K562 (cell line): Measurements from ENCODE around the gene RUNDC3A. TPM values are rescaled to one million over a fixed set of nuclear protein-coding genes. Genes with fewer than 3 reads are reported as not detected.
A peak's percentile ranks its signal among the peaks of the same experiment; 100 is the strongest.

Experiments used
- ATAC-seq: fragments of 200-7000 bp; cut with Tn5 transposase; 3 replicates; pipeline ENCODE4 v1.9.1; 2020; ENCODE audit warnings: moderate library complexity
- BruUV-seq: library from RNA; stranded (reverse); fragments of 400-500 nt; replicated peaks from 2 replicates; lab custom pipeline; 2021; lab: Mats Ljungman, UMichigan
- CTCF ChIA-PET: fragments of 300-600 bp; formaldehyde crosslinking; extraction: SDS; loops from one replicate; lab custom pipeline; 2021; ENCODE audit warnings: low intra/inter-chr PET ratio; lab: Yijun Ruan, JAX
- POLR2A ChIA-PET: fragments of 300-600, 350-650 bp; sonication (Branson Sonifier 250); formaldehyde crosslinking; extraction: SDS; loops from one replicate; lab custom pipeline; 2021; ENCODE audit warnings: antibody characterized with exemption, inconsistent platforms; lab: Yijun Ruan, JAX
- DNase-seq, 4 experiments: peaks; one replicate each; pipeline versions ENCODE4 v3.0.0 to v3.0.0-alpha.2; 2011 to 2018; ENCODE audit warnings: low spot score in 3 of 4, mixed read lengths in 3 of 4; ENCODE audit errors: extremely low read depth in 1 of 4
- FAIRE-seq: peaks from 2 replicates; lab custom pipeline; 2011; peaks lifted over from hg19 to GRCh38; lab: Jason Lieb, UNC
- H2AFZ ChIP-seq: 2 replicates; pipeline ENCODE4 v1.6.0; 2011; ENCODE audit warnings: low read depth, low read length, control low read depth, inconsistent platforms
- H3K27ac ChIP-seq: fragments of 200-600 bp; 3 replicates; pipeline ENCODE4 v1.8.0; 2011; ENCODE audit warnings: low read depth, mild to moderate bottlenecking, control low read depth, inconsistent platforms, low read length, moderate library complexity, mixed read lengths; ENCODE audit errors: extremely low read depth
- H3K27me3 ChIP-seq, 2 experiments: fragments of 300-600 bp in 1 of 2; 2 replicates in 1 of 2; 3 replicates in 1 of 2; pipeline versions ENCODE4 v1.6.0 to v1.8.0; 2011; ENCODE audit warnings: inconsistent platforms in 2 of 2, low read length in 2 of 2, mild to moderate bottlenecking in 1 of 2, mixed read lengths in 1 of 2, moderate library complexity in 1 of 2; ENCODE audit not compliant: control insufficient read depth in 2 of 2, insufficient read depth in 2 of 2
- H3K36me3 ChIP-seq: fragments of 300-600 bp; 3 replicates; pipeline ENCODE4 v1.8.0; 2011; ENCODE audit warnings: mild to moderate bottlenecking, low read length, inconsistent platforms; ENCODE audit not compliant: control insufficient read depth, insufficient read depth
- H3K4me1 ChIP-seq, 2 experiments: fragments of 200-600 bp in 1 of 2; replicated peaks in 1 of 2; 2 replicates in 1 of 2; 3 replicates in 1 of 2; pipeline versions ENCODE4 v1.5.1 to v1.8.0; 2011; ENCODE audit warnings: inconsistent platforms in 2 of 2, low read length in 2 of 2, mild to moderate bottlenecking in 1 of 2, mixed read lengths in 1 of 2, moderate library complexity in 1 of 2; ENCODE audit not compliant: control insufficient read depth in 2 of 2, insufficient read depth in 2 of 2
- H3K4me2 ChIP-seq: 2 replicates; pipeline ENCODE4 v1.6.1; 2011; ENCODE audit warnings: low read length, control low read depth, inconsistent platforms, mixed read lengths; ENCODE audit not compliant: insufficient read depth
- H3K4me3 ChIP-seq: fragments of 200-600 bp; sonication (generic), shearing (Covaris generic); 2 replicates; pipeline ENCODE4 v1.5.1; 2016; ENCODE audit warnings: control low read depth, inconsistent platforms
- H3K79me2 ChIP-seq: fragments of 200-600 bp; 3 replicates; pipeline ENCODE4 v1.8.0; 2011; ENCODE audit warnings: low read length, inconsistent platforms; ENCODE audit not compliant: control insufficient read depth, insufficient read depth
- H3K9ac ChIP-seq, 2 experiments: 2 replicates each; pipeline versions ENCODE4 v1.6.0 to v1.6.1; 2011; ENCODE audit warnings: low read depth in 2 of 2, low read length in 2 of 2, control low read depth in 1 of 2, inconsistent platforms in 1 of 2, mild to moderate bottlenecking in 1 of 2, mixed read lengths in 1 of 2; ENCODE audit not compliant: insufficient read depth in 1 of 2
- H3K9me1 ChIP-seq: one replicate; pipeline ENCODE4 v1.6.0; 2011; ENCODE audit warnings: inconsistent platforms, mild to moderate bottlenecking, low read length, moderate library complexity; ENCODE audit not compliant: control insufficient read depth, insufficient read depth
- H3K9me3 ChIP-seq: replicated peaks from 2 replicates; pipeline ENCODE4 v1.5.1; 2011; ENCODE audit warnings: low read depth, low read length, inconsistent platforms; ENCODE audit not compliant: control insufficient read depth, insufficient read depth
- H4K20me1 ChIP-seq: replicated peaks from 2 replicates; pipeline ENCODE4 v1.6.1; 2011; ENCODE audit warnings: low read length, inconsistent platforms, mixed read lengths; ENCODE audit not compliant: control insufficient read depth, insufficient read depth
- ELK3 ChIP-seq: fragments of 450-650 bp; formaldehyde crosslinking; IDR thresholded peaks from 2 replicates; pipeline ENCODE4 v1.4.0; 2020; ENCODE audit warnings: mild to moderate bottlenecking
- FOXA1 ChIP-seq: fragments of 450-650 bp; IDR thresholded peaks from 2 replicates; pipeline ENCODE4 v1.6.1; 2016; ENCODE audit warnings: mild to moderate bottlenecking, borderline replicate concordance
- RAD51 ChIP-seq: fragments of 450-650 bp; IDR thresholded peaks from 2 replicates; pipeline ENCODE4 v1.7.1; 2016; ENCODE audit warnings: low read depth, mild to moderate bottlenecking, borderline replicate concordance
- RB1 ChIP-seq: fragments of 450-650 bp; IDR thresholded peaks from 2 replicates; pipeline ENCODE4 v1.6.1; 2017; ENCODE audit warnings: low read depth, mild to moderate bottlenecking
- SMARCA5 ChIP-seq: fragments of 450-650 bp; IDR thresholded peaks from 2 replicates; pipeline ENCODE4 v1.6.1; 2016
- WGBS: fragments of 100-300 bp; shearing (Covaris generic); methylation state at CpG from one replicate; pipeline ENCODE4 v1.1.6; 2016; ENCODE audit warnings: low coverage, mixed read lengths; ENCODE audit not compliant: insufficient coverage; ENCODE audit errors: missing lambda C conversion rate; 5-methylcytosine and 5-hydroxymethylcytosine counted together
- in situ Hi-C: fragments of 300-500 bp; cut with MboI; formaldehyde crosslinking; loops from 4 replicates; pipeline ENCODE4 v1.15.0; 2018; ENCODE audit warnings: inconsistent platforms, mixed read lengths
- intact Hi-C: fragments of 100-400 bp; cut with micrococcal nuclease; formaldehyde crosslinking; loops from 2 replicates; pipeline ENCODE4 v1.14.2; 2022
- polyA plus RNA-seq, 8 experiments: library from polyadenylated mRNA; depleted of rRNA in 4 of 8; stranded (reverse) in 5 of 8; unstranded in 3 of 8; fragments of >200 nt; fragmentation: Nextera tagmentation in 2 of 8; fragmentation: Illumina TruSeq in 1 of 8; extraction: Ambion mirVana in 2 of 8; extraction: Trizol in 1 of 8; gene quantifications; 2 replicates each; pipeline versions ENCODE4 v1.2.1 to v1.2.3, GENCODE V29; 2011 to 2014; ENCODE audit warnings: inconsistent platforms in 1 of 8, missing spikeins in 1 of 8
- total RNA-seq, 7 experiments: library from RNA; depleted of rRNA in 6 of 7; stranded (reverse); fragments of >200 nt in 6 of 7; fragmentation: Illumina TruSeq in 2 of 7; extraction: Trizol in 2 of 7; gene quantifications; 2 replicates each; pipeline versions ENCODE4 v1.2.1 to v1.2.3, GENCODE V29; 2011 to 2021; ENCODE audit warnings: low replicate concordance in 1 of 7
- TF ChIP-seq, protein P1 (sequence below): fragments of 150-350 bp; conservative IDR thresholded peaks from 2 replicates; pipeline ENCODE4 v1.6.1; 2014; ENCODE audit warnings: low read length

RUNDC3A gene
- total and polyA plus RNA-seq, 9 of the 15 experiments (the other 6 are each of a cell fraction or from before 2014, with no cell fraction given) = not detected

DNA sequence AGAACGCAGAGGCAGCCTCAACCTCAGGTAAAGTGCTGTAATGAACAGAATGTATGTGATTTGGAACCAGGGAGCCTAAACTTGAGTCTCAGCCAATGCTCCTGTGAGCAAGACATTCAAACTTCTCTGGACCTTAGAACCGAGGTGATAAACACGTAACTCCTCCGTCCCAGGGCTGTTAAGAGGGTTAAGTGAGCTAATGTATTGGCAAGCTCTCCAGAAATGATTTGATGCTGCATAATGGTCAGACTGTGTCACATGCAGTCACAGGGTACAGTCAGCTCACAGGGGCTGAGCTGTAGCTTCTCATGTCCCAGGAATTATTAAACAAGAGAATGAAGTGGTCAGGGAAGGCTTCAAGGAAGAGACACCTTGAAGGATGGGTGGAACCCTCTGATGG is 30.4 kb upstream of the RUNDC3A start (continued):
- TF ChIP-seq, protein P1, sequence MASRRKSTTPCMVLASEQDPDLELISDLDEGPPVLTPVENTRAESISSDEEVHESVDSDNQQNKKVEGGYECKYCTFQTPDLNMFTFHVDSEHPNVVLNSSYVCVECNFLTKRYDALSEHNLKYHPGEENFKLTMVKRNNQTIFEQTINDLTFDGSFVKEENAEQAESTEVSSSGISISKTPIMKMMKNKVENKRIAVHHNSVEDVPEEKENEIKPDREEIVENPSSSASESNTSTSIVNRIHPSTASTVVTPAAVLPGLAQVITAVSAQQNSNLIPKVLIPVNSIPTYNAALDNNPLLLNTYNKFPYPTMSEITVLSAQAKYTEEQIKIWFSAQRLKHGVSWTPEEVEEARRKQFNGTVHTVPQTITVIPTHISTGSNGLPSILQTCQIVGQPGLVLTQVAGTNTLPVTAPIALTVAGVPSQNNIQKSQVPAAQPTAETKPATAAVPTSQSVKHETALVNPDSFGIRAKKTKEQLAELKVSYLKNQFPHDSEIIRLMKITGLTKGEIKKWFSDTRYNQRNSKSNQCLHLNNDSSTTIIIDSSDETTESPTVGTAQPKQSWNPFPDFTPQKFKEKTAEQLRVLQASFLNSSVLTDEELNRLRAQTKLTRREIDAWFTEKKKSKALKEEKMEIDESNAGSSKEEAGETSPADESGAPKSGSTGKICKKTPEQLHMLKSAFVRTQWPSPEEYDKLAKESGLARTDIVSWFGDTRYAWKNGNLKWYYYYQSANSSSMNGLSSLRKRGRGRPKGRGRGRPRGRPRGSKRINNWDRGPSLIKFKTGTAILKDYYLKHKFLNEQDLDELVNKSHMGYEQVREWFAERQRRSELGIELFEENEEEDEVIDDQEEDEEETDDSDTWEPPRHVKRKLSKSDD = no peak
- TF ChIP-seq RAD51 (no peak), FOXA1 (no peak), RB1 (no peak)

DNA sequence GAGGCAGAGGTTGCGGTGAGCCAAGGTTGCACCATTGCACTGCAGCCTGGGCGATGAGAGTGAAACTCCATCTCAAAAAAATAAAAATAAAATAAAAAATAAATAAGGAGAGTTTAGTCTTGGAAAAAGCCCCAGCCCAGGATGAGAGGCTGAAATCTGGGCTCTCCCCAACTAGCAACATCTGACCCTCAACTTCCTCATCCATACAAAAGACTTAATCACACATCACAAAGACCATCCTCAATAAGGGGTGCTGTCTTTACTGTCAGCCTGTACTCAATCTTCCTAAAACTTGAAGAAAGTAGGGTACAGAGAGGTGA is 29.1 kb upstream of the RUNDC3A start:
- ATAC-seq (no peak), DNase-seq (no peak), FAIRE-seq (no peak)
- Histone ChIP-seq H2AFZ (peak overlapping the region; percentile 43), H3K9me3 (no peaks in the 10 kb centered on the region), H3K27ac (no peak overlapping the region), H3K79me2 (no peaks in the 10 kb centered on the region), H3K4me3 (no peak overlapping the region), H3K36me3 (no peaks in the 10 kb centered on the region), H3K4me2 (no peak overlapping the region), H3K27me3 (no peaks in the 10 kb centered on the region), H3K9me1 (no peaks in the 10 kb centered on the region), H3K4me1 (peaks cover 43 to 47% of the 10 kb centered on the region in 2 experiments), H3K9ac (peak overlapping the region; percentile 28 to 47; a peak in 2 of 4 replicates), H4K20me1 (no peaks in the 10 kb centered on the region)
- in situ Hi-C loops = no loop called here
- POLR2A ChIA-PET = interaction anchor here (0.8 to 1.0 kb wide), 4 partner anchors 9 to 339 kb away, joined by 3 to 6 read pairs (median 3); partner anchors contain the start of gene SLC4A1
- no TSS peak for BruUV-seq
- TF ChIP-seq SMARCA5 (peak; percentile 38; the same call in 1 of the 2 replicates), ELK3 (no peak)
- CTCF ChIA-PET = no interaction called here
- WGBS = 96% methylated on average over 2 of the region's 2 CpGs
- intact Hi-C loops = no loop called here
